Measurements from ENCODE around the gene ZNF224.

- TF ChIP-seq, protein P1, sequence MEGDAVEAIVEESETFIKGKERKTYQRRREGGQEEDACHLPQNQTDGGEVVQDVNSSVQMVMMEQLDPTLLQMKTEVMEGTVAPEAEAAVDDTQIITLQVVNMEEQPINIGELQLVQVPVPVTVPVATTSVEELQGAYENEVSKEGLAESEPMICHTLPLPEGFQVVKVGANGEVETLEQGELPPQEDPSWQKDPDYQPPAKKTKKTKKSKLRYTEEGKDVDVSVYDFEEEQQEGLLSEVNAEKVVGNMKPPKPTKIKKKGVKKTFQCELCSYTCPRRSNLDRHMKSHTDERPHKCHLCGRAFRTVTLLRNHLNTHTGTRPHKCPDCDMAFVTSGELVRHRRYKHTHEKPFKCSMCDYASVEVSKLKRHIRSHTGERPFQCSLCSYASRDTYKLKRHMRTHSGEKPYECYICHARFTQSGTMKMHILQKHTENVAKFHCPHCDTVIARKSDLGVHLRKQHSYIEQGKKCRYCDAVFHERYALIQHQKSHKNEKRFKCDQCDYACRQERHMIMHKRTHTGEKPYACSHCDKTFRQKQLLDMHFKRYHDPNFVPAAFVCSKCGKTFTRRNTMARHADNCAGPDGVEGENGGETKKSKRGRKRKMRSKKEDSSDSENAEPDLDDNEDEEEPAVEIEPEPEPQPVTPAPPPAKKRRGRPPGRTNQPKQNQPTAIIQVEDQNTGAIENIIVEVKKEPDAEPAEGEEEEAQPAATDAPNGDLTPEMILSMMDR (IDR thresholded peaks at IDR 0.05; ENCODE audit: low read depth, low read length), result no peak
- TF ChIP-seq POLR2A (IDR thresholded peaks at IDR 0.05; ENCODE audit: extremely low read depth, insufficient read length) (no peak), MYC (IDR thresholded peaks at IDR 0.05; ENCODE audit: low read depth, low read length) (no peak), MAX (IDR thresholded peaks at IDR 0.05; ENCODE audit: low read depth, low read length) (no peak)
These were observed 21.4 kb upstream of the ZNF224 start for GRCh38 chr19:44072543-44073401.
